ENCODE data around the gene IL22.

- TF ChIP-seq CTCF (conservative IDR thresholded peaks at IDR 0.05; ENCODE audit: low read depth, low read length): no peak
- no peak for TF ChIP-seq EZH2 (IDR thresholded peaks at IDR 0.05; ENCODE audit: borderline replicate concordance, low read depth, low read length, poor library complexity, severe bottlenecking)
These were observed 10.6 kb downstream of the IL22 start for GRCh38 chr12:68242777-68243176.

Measured in A673 (cell line).